ENCODE results near the gene EGFR.

DNA sequence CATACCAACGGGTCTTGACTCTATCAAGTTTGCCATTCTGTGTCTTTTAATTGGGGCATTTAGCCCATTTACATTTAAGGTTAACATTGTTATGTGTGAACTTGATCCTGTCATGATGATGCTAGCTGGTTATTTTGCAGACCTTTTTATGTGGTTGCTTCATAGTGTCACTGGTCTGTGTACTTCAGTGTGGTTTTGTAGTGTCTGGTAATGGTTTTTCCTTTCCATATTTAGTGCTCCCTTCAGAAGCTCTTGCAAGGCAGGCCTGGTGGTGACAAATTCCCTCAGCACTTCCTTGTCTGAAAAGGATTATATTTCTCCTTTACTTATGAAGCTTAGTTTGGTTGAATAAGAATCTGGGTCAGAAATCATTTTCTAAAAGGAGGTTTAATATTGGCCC, 211.2 kb downstream of the EGFR start:
- TF ChIP-seq EZH2 (IDR thresholded peaks at IDR 0.05; ENCODE audit: borderline replicate concordance, insufficient read depth, low read length, poor library complexity, severe bottlenecking) (no peak), RAD21 (conservative IDR thresholded peaks at IDR 0.05) (no peak)
- TF ChIP-seq, protein P1, sequence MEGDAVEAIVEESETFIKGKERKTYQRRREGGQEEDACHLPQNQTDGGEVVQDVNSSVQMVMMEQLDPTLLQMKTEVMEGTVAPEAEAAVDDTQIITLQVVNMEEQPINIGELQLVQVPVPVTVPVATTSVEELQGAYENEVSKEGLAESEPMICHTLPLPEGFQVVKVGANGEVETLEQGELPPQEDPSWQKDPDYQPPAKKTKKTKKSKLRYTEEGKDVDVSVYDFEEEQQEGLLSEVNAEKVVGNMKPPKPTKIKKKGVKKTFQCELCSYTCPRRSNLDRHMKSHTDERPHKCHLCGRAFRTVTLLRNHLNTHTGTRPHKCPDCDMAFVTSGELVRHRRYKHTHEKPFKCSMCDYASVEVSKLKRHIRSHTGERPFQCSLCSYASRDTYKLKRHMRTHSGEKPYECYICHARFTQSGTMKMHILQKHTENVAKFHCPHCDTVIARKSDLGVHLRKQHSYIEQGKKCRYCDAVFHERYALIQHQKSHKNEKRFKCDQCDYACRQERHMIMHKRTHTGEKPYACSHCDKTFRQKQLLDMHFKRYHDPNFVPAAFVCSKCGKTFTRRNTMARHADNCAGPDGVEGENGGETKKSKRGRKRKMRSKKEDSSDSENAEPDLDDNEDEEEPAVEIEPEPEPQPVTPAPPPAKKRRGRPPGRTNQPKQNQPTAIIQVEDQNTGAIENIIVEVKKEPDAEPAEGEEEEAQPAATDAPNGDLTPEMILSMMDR (IDR thresholded peaks at IDR 0.05; ENCODE audit: poor library complexity, severe bottlenecking): no peak

Measured in neural cell (in vitro differentiated cells).